HG02973 (cell line): Measurements from ENCODE around the gene NFIL3.
"Not testable (repeated sequence)": the region's sequence is repeated elsewhere in the genome, so short reads cannot be mapped to it uniquely, and the experiment has no call there.

Experiments used
- ATAC-seq: cut with Tn5 transposase; IDR thresholded peaks from one replicate; pipeline ENCODE4 v1.9.1; 2021; ENCODE audit warnings: moderate library complexity; ENCODE audit not compliant: unreplicated experiment

The NFIL3 gene, protein sequence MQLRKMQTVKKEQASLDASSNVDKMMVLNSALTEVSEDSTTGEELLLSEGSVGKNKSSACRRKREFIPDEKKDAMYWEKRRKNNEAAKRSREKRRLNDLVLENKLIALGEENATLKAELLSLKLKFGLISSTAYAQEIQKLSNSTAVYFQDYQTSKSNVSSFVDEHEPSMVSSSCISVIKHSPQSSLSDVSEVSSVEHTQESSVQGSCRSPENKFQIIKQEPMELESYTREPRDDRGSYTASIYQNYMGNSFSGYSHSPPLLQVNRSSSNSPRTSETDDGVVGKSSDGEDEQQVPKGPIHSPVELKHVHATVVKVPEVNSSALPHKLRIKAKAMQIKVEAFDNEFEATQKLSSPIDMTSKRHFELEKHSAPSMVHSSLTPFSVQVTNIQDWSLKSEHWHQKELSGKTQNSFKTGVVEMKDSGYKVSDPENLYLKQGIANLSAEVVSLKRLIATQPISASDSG

GRCh38 chr9:91423785-91424402 lies at the start of gene NFIL3:
TSS of gene NFIL3 (minus strand) at chr9:91423832. CDS start at chr9:91410734, 13,098 bp downstream.
- ATAC-seq, result peak; percentile 81

DNA sequence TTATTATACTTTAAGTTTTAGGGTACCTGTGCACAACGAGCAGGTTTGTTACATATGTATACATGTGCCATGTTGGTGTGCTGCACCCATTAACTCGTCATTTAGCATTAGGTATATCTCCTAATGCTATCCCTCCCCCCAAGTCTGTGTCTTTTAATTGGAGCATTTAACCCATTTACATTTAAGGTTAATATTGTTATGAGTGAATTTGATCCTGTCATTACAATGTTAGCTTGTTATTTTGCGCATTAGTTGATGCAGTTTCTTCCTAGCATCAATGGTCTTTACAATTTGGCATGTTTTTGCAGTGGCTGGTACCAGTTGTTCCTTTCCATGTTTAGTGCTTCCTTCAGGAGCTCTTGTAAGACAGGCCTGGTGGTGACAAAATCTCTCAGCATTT lies 47.9 kb upstream of the NFIL3 start:
- not testable (repeated sequence) for ATAC-seq

DNA sequence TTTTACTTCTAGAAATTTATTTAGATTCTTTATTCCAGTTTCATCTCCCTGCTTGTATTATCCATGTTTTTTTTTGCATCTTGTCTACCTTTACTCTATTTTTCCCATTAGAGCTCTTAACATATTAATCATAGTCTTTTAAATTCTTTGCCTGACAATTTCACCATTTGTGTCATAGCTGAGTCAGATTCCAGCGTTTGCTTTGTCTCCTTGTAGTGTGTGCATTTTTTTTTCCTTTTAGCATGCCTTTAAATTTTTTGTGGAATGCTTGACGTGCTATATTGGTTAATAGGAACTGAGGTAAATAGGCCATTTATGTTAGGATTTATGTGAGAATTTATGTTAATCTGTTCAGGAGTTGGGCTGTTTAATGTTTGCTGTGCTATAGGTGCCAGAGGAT lies 41.8 kb upstream of the NFIL3 start:
- ATAC-seq, result no peak

- no peak for ATAC-seq
Observed at GRCh38 chr9:91458906-91459305, 35.3 kb upstream of the NFIL3 start.

DNA sequence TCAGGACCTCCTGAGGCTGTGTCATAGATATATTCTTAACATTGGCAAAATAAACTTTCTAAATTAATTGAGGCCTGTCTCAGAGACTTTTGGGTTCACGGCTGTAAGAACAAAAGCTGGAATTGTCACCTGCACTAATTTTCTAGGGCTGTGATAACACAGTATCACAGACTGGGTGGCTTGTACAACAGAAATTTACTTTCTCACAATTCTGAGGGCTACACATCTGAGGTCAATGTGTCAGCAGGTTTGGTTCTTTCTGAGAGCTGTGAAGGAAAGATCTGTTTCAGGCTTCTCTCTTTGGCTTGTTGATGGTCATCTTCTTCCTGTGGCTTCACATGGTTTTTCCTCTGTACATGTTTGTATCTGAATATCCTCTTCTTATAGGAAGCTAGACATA lies 29.2 kb upstream of the NFIL3 start:
- ATAC-seq, result no peak

GRCh38 chr9:91451431-91452270 lies 28.0 kb upstream of the NFIL3 start:
- no peak for ATAC-seq

- ATAC-seq, result no peak
Observed at GRCh38 chr9:91445135-91445534, 21.5 kb upstream of the NFIL3 start.

DNA sequence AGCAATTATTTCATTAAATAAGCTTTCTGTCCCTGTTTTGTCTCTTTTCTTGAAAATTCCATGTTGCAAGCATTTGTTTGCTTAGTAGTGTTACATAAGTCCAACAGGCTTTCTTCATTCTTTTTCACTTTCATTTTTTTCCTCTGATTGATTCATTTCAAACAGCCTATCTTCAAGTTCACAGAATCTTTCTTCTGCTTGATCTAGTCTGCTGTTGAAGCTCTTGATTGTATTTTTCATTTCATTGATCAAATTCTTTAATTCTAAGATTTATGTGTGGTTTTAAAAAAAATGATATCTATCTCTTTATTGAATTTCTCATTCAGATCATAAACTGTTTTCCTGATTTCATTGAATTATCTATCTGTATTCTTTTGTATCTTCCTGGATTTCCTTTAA lies 20.4 kb upstream of the NFIL3 start:
- no peak for ATAC-seq

GRCh38 chr9:91443321-91443993 lies 19.8 kb upstream of the NFIL3 start:
- no peak for ATAC-seq

DNA sequence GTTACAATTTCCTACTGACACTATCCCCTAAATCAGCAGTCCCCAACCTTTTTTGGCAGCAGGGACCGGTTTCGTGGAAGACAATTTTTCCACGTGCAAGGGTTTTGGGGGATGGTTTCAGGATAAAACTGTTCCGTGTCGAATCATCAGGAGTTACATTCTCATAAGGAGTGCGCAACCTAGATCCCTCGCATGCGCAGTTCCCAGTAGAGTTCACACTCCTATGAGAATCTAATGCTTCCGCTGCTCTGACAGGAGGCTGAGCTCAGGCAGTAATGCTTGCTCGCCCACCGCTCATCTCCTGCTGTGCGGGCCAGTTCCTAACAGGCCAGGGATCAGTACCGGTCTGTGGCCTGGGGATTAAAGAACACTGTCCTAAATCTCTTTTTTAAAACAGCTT lies 13.2 kb upstream of the NFIL3 start:
- ATAC-seq, result no peak

- ATAC-seq, result no peak
Observed at GRCh38 chr9:91433180-91433579, 9.5 kb upstream of the NFIL3 start.

- ATAC-seq, result no peak
Observed at GRCh38 chr9:91431485-91431884, 7.9 kb upstream of the NFIL3 start.

DNA sequence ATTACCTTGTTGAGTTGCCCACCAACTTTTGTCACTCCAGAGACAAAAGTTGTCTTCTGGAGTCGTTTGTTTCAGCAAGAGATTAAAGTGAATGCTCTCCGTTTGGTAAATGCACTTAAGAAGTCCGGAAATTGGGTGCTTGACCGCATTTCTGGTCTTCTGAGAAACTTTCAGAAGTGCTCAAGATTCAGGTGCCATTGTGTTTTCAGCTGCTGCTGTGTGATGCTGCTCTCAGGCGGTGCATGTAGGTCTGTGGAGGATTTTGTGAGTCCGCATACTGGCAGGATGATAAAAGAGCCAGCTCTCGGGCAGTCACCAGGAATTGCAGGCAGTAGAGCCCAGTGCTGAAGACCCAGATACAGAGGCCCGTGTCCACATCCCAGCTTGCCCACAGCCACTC lies 5.9 kb upstream of the NFIL3 start:
- ATAC-seq, result no peak

DNA sequence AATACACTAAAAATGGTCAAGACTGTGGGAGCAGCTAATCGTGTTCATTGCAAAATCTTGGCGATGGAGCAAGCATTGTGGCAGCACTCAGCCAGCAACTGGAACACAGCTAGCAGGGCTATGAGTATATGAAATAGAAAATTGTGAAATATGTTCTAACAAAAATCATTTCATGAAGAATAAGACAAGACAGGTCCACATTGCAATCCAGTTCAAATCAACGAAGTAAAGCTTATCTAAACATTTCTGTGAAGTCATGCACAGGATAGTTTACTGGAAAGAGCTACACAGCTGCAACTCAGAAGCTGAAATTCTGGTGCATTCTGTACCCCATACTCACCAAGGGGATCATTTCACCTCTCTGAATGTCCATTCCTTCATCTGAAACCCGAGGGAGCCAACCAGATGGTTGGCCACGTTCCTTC lies 5.3 kb upstream of the NFIL3 start:
- ATAC-seq, result no peak

- no peak for ATAC-seq
Observed at GRCh38 chr9:91428436-91428835, 4.8 kb upstream of the NFIL3 start.

DNA sequence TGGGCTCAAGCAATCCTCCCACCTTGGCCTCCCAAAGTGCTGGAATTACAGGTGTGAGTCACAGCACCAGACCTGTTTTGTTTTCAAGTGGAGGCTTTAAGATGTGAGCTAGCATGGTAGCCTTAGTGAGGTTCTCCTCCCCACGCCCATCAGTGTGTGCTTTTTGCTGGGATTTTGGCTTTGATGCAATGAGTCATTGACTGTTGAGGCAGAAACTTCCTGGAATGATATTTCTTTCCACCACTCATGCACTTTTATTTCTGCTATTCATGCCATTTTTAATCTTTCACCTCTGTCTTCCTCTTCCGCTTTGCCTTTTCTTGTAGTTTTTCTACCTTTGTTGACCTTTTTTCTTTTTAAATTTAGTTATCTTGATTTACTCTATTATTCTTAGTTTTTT lies 4.2 kb upstream of the NFIL3 start:
- no peak for ATAC-seq

DNA sequence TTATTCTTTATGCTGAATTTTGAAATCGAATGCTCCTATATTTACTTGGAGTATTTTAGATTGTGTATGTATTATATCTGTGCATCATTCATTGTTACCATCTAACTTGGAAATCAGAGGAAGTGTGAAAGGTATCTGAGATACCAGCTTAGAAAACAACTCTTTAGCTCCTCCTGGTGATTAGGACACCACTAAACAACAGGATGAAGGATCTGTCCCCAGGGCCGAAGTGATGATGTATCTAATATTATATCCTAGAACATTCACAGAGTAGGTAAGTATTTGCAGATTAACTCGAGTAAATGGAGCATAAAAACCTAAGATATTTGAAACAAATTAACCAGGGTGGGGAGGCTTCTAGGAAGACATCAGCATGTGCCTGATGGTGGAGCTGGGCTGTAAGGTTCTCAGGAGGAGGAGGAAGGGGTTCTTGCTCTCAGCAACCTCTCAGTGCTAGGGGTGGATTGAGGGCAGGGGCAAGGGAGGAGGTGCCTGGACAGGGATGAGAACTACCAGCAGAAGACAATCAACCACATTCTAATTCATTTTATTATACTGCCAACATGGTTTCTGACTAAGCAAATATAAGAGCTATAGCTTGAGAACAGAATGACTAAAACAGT lies 2.6 kb upstream of the NFIL3 start:
- ATAC-seq, result no peak

GRCh38 chr9:91425271-91425670 lies 1.6 kb upstream of the NFIL3 start:
- no peak for ATAC-seq

GRCh38 chr9:91424403-91425176 lies 958 bp upstream of the NFIL3 start:
- ATAC-seq, result no peak
